Measurements from ENCODE around the gene LIMD2.

DNA sequence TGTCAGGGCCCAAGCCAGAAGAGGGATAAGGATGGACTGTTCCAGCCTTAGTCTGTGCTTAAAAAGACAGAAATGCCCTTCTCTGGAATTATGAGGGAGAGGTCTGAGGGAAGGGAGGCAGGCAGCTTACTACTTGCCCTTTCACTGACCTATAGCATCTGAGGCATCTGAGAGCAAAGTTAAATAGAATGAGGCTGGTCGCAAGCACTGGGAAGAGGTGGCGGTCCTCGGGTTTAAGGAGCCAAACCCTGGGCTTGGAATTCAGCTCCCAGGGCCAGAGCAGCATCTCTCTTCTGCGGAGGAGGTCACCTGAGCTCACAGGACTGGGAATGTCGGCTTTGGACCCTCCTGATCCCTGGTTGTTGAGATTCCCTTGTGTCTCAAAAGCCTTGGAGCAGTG is 3.1 kb upstream of the LIMD2 start:
- TF ChIP-seq CTCF (conservative IDR thresholded peaks at IDR 0.05; ENCODE audit: low read depth, low read length) (no peak), EZH2 (IDR thresholded peaks at IDR 0.05; ENCODE audit: borderline replicate concordance, low read depth, low read length, poor library complexity, severe bottlenecking) (no peak)

All from A673 (cell line).